DND-41 (cell line): Measurements from ENCODE around the gene CCDC6.
"Not testable (repeated sequence)": the region's sequence is repeated elsewhere in the genome, so short reads cannot be mapped to it uniquely, and the experiment has no call there.

ENCODE experiments used
- ATAC-seq: fragments of 200-7000 bp; cut with Tn5 transposase; 3 replicates; pipeline ENCODE4 v1.9.1; 2021; ENCODE audit warnings: low read depth; ENCODE audit not compliant: insufficient read depth
- DNase-seq: peaks from one replicate; pipeline ENCODE4 v3.0.0-alpha.2; 2020
- H2AFZ ChIP-seq: 2 replicates; pipeline ENCODE4 v1.6.0; 2012; ENCODE audit warnings: low read depth, low read length
- H3K27ac ChIP-seq: 2 replicates; pipeline ENCODE4 v1.5.1; 2012; ENCODE audit warnings: low read length, inconsistent platforms
- H3K27me3 ChIP-seq: fragments of 200-600 bp; sonication (generic); 2 replicates; pipeline ENCODE4 v1.6.0; 2012; ENCODE audit warnings: low read length, mild to moderate bottlenecking, inconsistent platforms; ENCODE audit not compliant: insufficient read depth, poor library complexity
- H3K36me3 ChIP-seq: 2 replicates; pipeline ENCODE4 v1.5.1; 2012; ENCODE audit warnings: low read length, inconsistent platforms; ENCODE audit not compliant: insufficient read depth
- H3K4me1 ChIP-seq: 2 replicates; pipeline ENCODE4 v1.5.1; 2012; ENCODE audit warnings: mild to moderate bottlenecking, low read length; ENCODE audit not compliant: insufficient read depth
- H3K4me2 ChIP-seq: 2 replicates; pipeline ENCODE4 v1.6.0; 2012; ENCODE audit warnings: mild to moderate bottlenecking, moderate library complexity, low read length, inconsistent platforms; ENCODE audit not compliant: insufficient read depth
- H3K4me3 ChIP-seq, 2 experiments: fragments of 200-600 bp in 1 of 2; shearing (Covaris generic) in 1 of 2; 2 replicates each; pipeline ENCODE4 v1.5.1; 2012 to 2016; ENCODE audit warnings: inconsistent platforms in 2 of 2, low read length in 2 of 2, mild to moderate bottlenecking in 2 of 2, low read depth in 1 of 2, moderate library complexity in 1 of 2
- H3K79me2 ChIP-seq: 2 replicates; pipeline ENCODE4 v1.6.0; 2012; ENCODE audit warnings: low read length, inconsistent platforms; ENCODE audit not compliant: insufficient read depth
- H3K9ac ChIP-seq: 2 replicates; pipeline ENCODE4 v1.6.0; 2012; ENCODE audit warnings: low read depth, mild to moderate bottlenecking, inconsistent platforms, low read length, moderate library complexity
- H3K9me3 ChIP-seq: 2 replicates; pipeline ENCODE4 v1.5.1; 2012; ENCODE audit warnings: low read length, moderate library complexity, mild to moderate bottlenecking, inconsistent platforms; ENCODE audit not compliant: insufficient read depth, severe bottlenecking
- H4K20me1 ChIP-seq: 2 replicates; pipeline ENCODE4 v1.6.0; 2012; ENCODE audit warnings: low read length; ENCODE audit not compliant: insufficient read depth
- CTCF ChIP-seq: IDR thresholded peaks from 2 replicates; pipeline ENCODE4 v1.5.1; 2012; ENCODE audit warnings: borderline replicate concordance, low read length, moderate library complexity, mild to moderate bottlenecking; ENCODE audit not compliant: poor library complexity, severe bottlenecking; ENCODE audit errors: extremely low read depth
- EZH2 ChIP-seq: IDR thresholded peaks from 3 replicates; pipeline ENCODE4 v1.6.1; 2012; ENCODE audit warnings: borderline replicate concordance, low read depth, mild to moderate bottlenecking, moderate library complexity, low read length, inconsistent platforms; ENCODE audit not compliant: severe bottlenecking

CCDC6 gene

GRCh38 chr10:59885430-59886134 is 20.8 kb downstream of the CCDC6 start:
- Histone ChIP-seq H3K9me3 (no peaks in the 10 kb centered on the region), H3K4me1 (no peaks in the 10 kb centered on the region), H3K4me2 (no peak overlapping the region), H4K20me1 (peaks cover 69% of the 10 kb centered on the region), H3K9ac (no peak overlapping the region), H3K4me3 (no peak overlapping the region), H3K27ac (no peak overlapping the region), H2AFZ (no peak overlapping the region), H3K79me2 (peaks cover 88% of the 10 kb centered on the region), H3K36me3 (peaks cover 20% of the 10 kb centered on the region), H3K27me3 (no peaks in the 10 kb centered on the region)
- TF ChIP-seq CTCF, result no peak
- TF ChIP-seq EZH2, result no peak
- DNase-seq (no peak), ATAC-seq (no peak)

GRCh38 chr10:59884893-59885292 is 21.5 kb downstream of the CCDC6 start:
- not testable (repeated sequence) for H3K4me1 ChIP-seq

DNA sequence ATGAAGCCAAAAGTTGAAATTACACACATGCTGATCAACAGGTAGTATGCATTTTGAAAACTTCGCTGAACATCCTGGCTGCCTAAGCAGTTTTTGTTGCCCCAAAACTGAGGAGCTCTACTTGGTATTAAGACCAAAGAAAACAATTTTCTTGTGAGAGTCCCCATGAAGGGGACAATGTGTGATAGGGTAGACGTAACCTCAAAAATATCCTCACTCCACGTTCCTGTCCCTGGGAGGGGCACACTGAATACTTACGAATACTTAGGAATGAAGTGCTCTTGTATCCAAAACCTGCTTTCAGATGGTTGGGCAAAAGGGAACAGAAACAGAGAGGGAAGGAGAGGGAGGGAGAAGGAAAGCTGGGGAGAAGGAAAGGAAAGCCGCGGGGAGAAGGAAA is 24.7 kb downstream of the CCDC6 start:
- no peaks in the 10 kb centered on the region for H3K4me1 ChIP-seq
- H3K27ac ChIP-seq, result no peak overlapping the region

More at GRCh38 chr10:59884893-59885292, 21.5 kb downstream of the CCDC6 start:
- H3K36me3 ChIP-seq, result peaks cover 15% of the 10 kb centered on the region
- H3K27me3 ChIP-seq, DNase-seq, H3K9ac ChIP-seq, H3K9me3 ChIP-seq, ATAC-seq, H3K27ac ChIP-seq, H3K4me2 ChIP-seq, H3K4me3 ChIP-seq, H2AFZ ChIP-seq: not testable (repeated sequence)
- peaks cover 89% of the 10 kb centered on the region for H3K79me2 ChIP-seq
- H4K20me1 ChIP-seq, result peaks cover 69% of the 10 kb centered on the region

More for the DNA sequence above, 24.7 kb downstream of the CCDC6 start:
- Histone ChIP-seq H4K20me1 (peaks cover 62% of the 10 kb centered on the region), H3K9ac (no peak overlapping the region), H3K4me3 (no peak overlapping the region), H3K79me2 (peaks cover 89% of the 10 kb centered on the region), H3K36me3 (no peaks in the 10 kb centered on the region), H3K27me3 (no peaks in the 10 kb centered on the region), H3K4me2 (no peak overlapping the region), H2AFZ (no peak overlapping the region), H3K9me3 (no peaks in the 10 kb centered on the region)
- ATAC-seq, result no peak
- DNase-seq, result no peak
- TF ChIP-seq CTCF (no peak), EZH2 (no peak)
